Tibial nerve (tissue), 3 donors: ENCODE measurements around the gene SRGAP2.
"Not testable (repeated sequence)": the region's sequence is repeated elsewhere in the genome, so short reads cannot be mapped to it uniquely, and the experiment has no call there.

Experiments
- POLR2A ChIP-seq, 2 donors: fragments of 450-650 bp; IDR thresholded peaks; one replicate each; pipeline ENCODE4 v1.6.1; 2017; ENCODE audit warnings: antibody characterized with exemption in 2 of 2, mild to moderate bottlenecking in 2 of 2, moderate library complexity in 2 of 2
- TF ChIP-seq, protein P1 (sequence below), 5 experiments: fragments of 200-600 bp in 3 of 5; fragments of 450-650 bp in 2 of 5; sonication (generic) in 3 of 5; IDR thresholded peaks; one replicate each; pipeline ENCODE4 v1.5.1; 2016 to 2019; ENCODE audit warnings: antibody characterized with exemption in 5 of 5, mild to moderate bottlenecking in 3 of 5, moderate library complexity in 2 of 5

- TF ChIP-seq, protein P1, sequence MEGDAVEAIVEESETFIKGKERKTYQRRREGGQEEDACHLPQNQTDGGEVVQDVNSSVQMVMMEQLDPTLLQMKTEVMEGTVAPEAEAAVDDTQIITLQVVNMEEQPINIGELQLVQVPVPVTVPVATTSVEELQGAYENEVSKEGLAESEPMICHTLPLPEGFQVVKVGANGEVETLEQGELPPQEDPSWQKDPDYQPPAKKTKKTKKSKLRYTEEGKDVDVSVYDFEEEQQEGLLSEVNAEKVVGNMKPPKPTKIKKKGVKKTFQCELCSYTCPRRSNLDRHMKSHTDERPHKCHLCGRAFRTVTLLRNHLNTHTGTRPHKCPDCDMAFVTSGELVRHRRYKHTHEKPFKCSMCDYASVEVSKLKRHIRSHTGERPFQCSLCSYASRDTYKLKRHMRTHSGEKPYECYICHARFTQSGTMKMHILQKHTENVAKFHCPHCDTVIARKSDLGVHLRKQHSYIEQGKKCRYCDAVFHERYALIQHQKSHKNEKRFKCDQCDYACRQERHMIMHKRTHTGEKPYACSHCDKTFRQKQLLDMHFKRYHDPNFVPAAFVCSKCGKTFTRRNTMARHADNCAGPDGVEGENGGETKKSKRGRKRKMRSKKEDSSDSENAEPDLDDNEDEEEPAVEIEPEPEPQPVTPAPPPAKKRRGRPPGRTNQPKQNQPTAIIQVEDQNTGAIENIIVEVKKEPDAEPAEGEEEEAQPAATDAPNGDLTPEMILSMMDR (IDR thresholded peaks at IDR 0.05), result not testable (repeated sequence)
- not testable (repeated sequence) for TF ChIP-seq POLR2A (IDR thresholded peaks at IDR 0.05)
Measured at GRCh38 chr1:206195182-206195581, 8.2 kb upstream of the SRGAP2 start.
